A673 (cell line): ENCODE results near the gene NXPH2. TPM values are rescaled to one million over a fixed set of nuclear protein-coding genes. Genes with fewer than 3 reads are reported as not detected.

Source experiments
- BruUV-seq: library from RNA; stranded (reverse); fragments of 400-500 nt; replicated peaks from 2 replicates; lab custom pipeline; 2021; lab: Mats Ljungman, UMichigan
- CTCF ChIA-PET: fragments of 300-600 bp; sonication (Branson Sonifier 250); formaldehyde crosslinking; loops from one replicate; lab custom pipeline; 2022; ENCODE audit warnings: antibody characterized with exemption; lab: Charles Lee
- POLR2A ChIA-PET: fragments of 300-600 bp; sonication (Branson Sonifier 250); formaldehyde crosslinking; loops from one replicate; lab custom pipeline; 2022; ENCODE audit warnings: antibody characterized with exemption; ENCODE audit not compliant: low non-redundant PET; lab: Charles Lee
- DNase-seq: peaks from one replicate; pipeline ENCODE4 v3.0.0-alpha.2; 2015; ENCODE audit warnings: low spot score
- H3K27ac ChIP-seq: fragments of 200-600 bp; sonication (generic); 2 replicates; pipeline ENCODE4 v1.5.1; 2016; ENCODE audit warnings: mixed run types, low read depth, mild to moderate bottlenecking, mixed read lengths, antibody characterized with exemption, low read length; ENCODE audit not compliant: poor library complexity, severe bottlenecking
- H3K27me3 ChIP-seq: fragments of 200-600 bp; sonication (generic); replicated peaks from 2 replicates; pipeline ENCODE4 v1.6.1; 2017; ENCODE audit warnings: mixed run types, low read depth, mild to moderate bottlenecking, mixed read lengths, antibody characterized with exemption, low read length; ENCODE audit not compliant: insufficient read depth, poor library complexity
- H3K36me3 ChIP-seq: fragments of 200-600 bp; sonication (generic); 2 replicates; pipeline ENCODE4 v1.6.1; 2016; ENCODE audit warnings: mixed run types, mild to moderate bottlenecking, mixed read lengths, antibody characterized with exemption, low read length; ENCODE audit not compliant: insufficient read depth, poor library complexity, severe bottlenecking
- H3K4me1 ChIP-seq: fragments of 200-600 bp; sonication (generic); 2 replicates; pipeline ENCODE4 v1.6.1; 2017; ENCODE audit warnings: mixed run types, mild to moderate bottlenecking, mixed read lengths, antibody characterized with exemption, low read length; ENCODE audit not compliant: insufficient read depth, poor library complexity, severe bottlenecking
- H3K4me3 ChIP-seq: fragments of 200-600 bp; sonication (generic); 2 replicates; pipeline ENCODE4 v1.5.1; 2016; ENCODE audit warnings: low read depth, mixed run types, mild to moderate bottlenecking, mixed read lengths, low read length; ENCODE audit not compliant: poor library complexity, severe bottlenecking
- H3K9me3 ChIP-seq: fragments of 200-600 bp; sonication (generic); 2 replicates; pipeline ENCODE4 v1.6.1; 2016; ENCODE audit warnings: mixed run types, low read depth, mild to moderate bottlenecking, mixed read lengths, antibody characterized with exemption, low read length; ENCODE audit not compliant: poor library complexity, severe bottlenecking
- CTCF ChIP-seq: fragments of 300-800, 200-600 bp; sonication (generic); conservative IDR thresholded peaks from 2 replicates; pipeline ENCODE4 v1.5.1; 2017; ENCODE audit warnings: low read depth, mild to moderate bottlenecking, antibody characterized with exemption, low read length, moderate library complexity, mixed read lengths
- EZH2 ChIP-seq: fragments of 200-600 bp; sonication (generic); IDR thresholded peaks from 2 replicates; pipeline ENCODE4 v1.6.1; 2017; ENCODE audit warnings: borderline replicate concordance, low read depth, mild to moderate bottlenecking, mixed read lengths, antibody characterized with exemption, low read length; ENCODE audit not compliant: poor library complexity, severe bottlenecking
- intact Hi-C: fragments of 100-400 bp; cut with micrococcal nuclease; formaldehyde crosslinking; loops from one replicate; pipeline ENCODE4 v1.10.0; 2022; ENCODE audit not compliant: unreplicated experiment
- total RNA-seq: library from RNA; stranded (reverse); gene quantifications from 2 replicates; pipeline ENCODE4 v1.2.3, GENCODE V29; 2021

The NXPH2 gene
- total RNA-seq, 1 experiment from 2014 or later: 5.4 TPM

- Histone ChIP-seq H3K27ac (no peak overlapping the region), H3K27me3 (no peaks in the 10 kb centered on the region), H3K36me3 (no peaks in the 10 kb centered on the region), H3K4me3 (no peak overlapping the region), H3K9me3 (no peaks in the 10 kb centered on the region), H3K4me1 (no peaks in the 10 kb centered on the region)
- ChIA-PET POLR2A (no interaction called here), CTCF (no interaction called here)
- no TSS peak for BruUV-seq
- DNase-seq: no peak
- no peak for TF ChIP-seq CTCF
- no peak for TF ChIP-seq EZH2
- intact Hi-C loops: no loop called here
Measured at GRCh38 chr2:138700716-138701115, 79.5 kb downstream of the NXPH2 start.

GRCh38 chr2:138699421-138699820 is 80.8 kb downstream of the NXPH2 start:
- ChIA-PET CTCF (no interaction called here), POLR2A (no interaction called here)
- intact Hi-C loops: no loop called here
- no peak overlapping the region for H3K4me3 ChIP-seq
- no peak for DNase-seq
- H3K4me1 ChIP-seq: no peaks in the 10 kb centered on the region
- no peaks in the 10 kb centered on the region for H3K36me3 ChIP-seq
- TF ChIP-seq CTCF (no peak), EZH2 (no peak)
- H3K9me3 ChIP-seq: no peaks in the 10 kb centered on the region
- no peaks in the 10 kb centered on the region for H3K27me3 ChIP-seq
- no TSS peak for BruUV-seq
- no peak overlapping the region for H3K27ac ChIP-seq

GRCh38 chr2:138698428-138698827 is 81.8 kb downstream of the NXPH2 start:
- TF ChIP-seq CTCF: no peak
- TF ChIP-seq EZH2: no peak
- Histone ChIP-seq H3K9me3 (no peaks in the 10 kb centered on the region), H3K36me3 (no peaks in the 10 kb centered on the region), H3K4me3 (no peak overlapping the region), H3K27ac (no peak overlapping the region), H3K27me3 (no peaks in the 10 kb centered on the region), H3K4me1 (no peaks in the 10 kb centered on the region)
- BruUV-seq: no TSS peak
- intact Hi-C loops: no loop called here
- no peak for DNase-seq
- POLR2A ChIA-PET: no interaction called here
- CTCF ChIA-PET: no interaction called here
